Heart left ventricle (tissue), 16 donors: ENCODE results near the gene OSCAR. TPM values are rescaled to one million over a fixed set of nuclear protein-coding genes. Genes with fewer than 3 reads are reported as not detected.

Source experiments
- ATAC-seq, 4 donors: fragments of 200-7000 bp; cut with Tn5 transposase; one replicate each; pipeline ENCODE4 v1.9.1; 2020 to 2022; ENCODE audit warnings: moderate library complexity in 4 of 4, mild to moderate bottlenecking in 3 of 4, moderate number of reproducible peaks in 1 of 4
- DNase-seq, 5 donors: peaks; one replicate each; pipeline ENCODE4 v3.0.0-alpha.2; 2020
- H3K27ac ChIP-seq, 12 donors: fragments of 200-600 bp; sonication (generic) in 4 of 12; one replicate each; pipeline versions ENCODE4 v1.5.0 to v1.8.0; 2016 to 2022; ENCODE audit warnings: mild to moderate bottlenecking in 2 of 12
- H3K27me3 ChIP-seq, 9 donors: fragments of 200-600 bp; sonication (generic) in 2 of 9; one replicate each; pipeline versions ENCODE4 v1.5.1 to v1.8.0; 2016 to 2022; ENCODE audit warnings: mild to moderate bottlenecking in 3 of 9
- H3K36me3 ChIP-seq, 9 donors: fragments of 200-600 bp; sonication (generic) in 2 of 9; one replicate each; pipeline versions ENCODE4 v1.5.0 to v1.8.0; 2018 to 2022; ENCODE audit warnings: mild to moderate bottlenecking in 2 of 9
- H3K4me1 ChIP-seq, 12 donors: fragments of 200-600 bp; sonication (generic) in 4 of 12; one replicate each; pipeline versions ENCODE4 v1.5.0 to v1.8.0; 2016 to 2022; ENCODE audit warnings: mild to moderate bottlenecking in 3 of 12
- H3K4me3 ChIP-seq, 12 donors: fragments of 200-600 bp; sonication (generic) in 4 of 12; one replicate each; pipeline versions ENCODE4 v1.5.0 to v1.8.0; 2017 to 2022; ENCODE audit warnings: mild to moderate bottlenecking in 9 of 12, moderate library complexity in 4 of 12
- H3K9me3 ChIP-seq, 12 donors: fragments of 200-600 bp; sonication (generic) in 4 of 12; one replicate each; pipeline versions ENCODE4 v1.5.0 to v1.8.0; 2016 to 2022; ENCODE audit warnings: mild to moderate bottlenecking in 1 of 12
- POLR2A ChIP-seq, 2 donors: fragments of 450-650 bp; IDR thresholded peaks; one replicate each; pipeline ENCODE4 v1.6.1; 2017; ENCODE audit warnings: antibody characterized with exemption in 2 of 2, mild to moderate bottlenecking in 2 of 2, moderate library complexity in 2 of 2
- WGBS, 4 donors: extraction: QIAGEN DNeasy Blood & Tissue Kit in 2 of 4; methylation state at CpG; one replicate each; pipeline versions ENCODE4 v1.1.5 to v1.1.7; 2013 to 2018; 5-methylcytosine and 5-hydroxymethylcytosine counted together
- intact Hi-C, 10 donors: fragments of 100-400 bp; cut with DNase I; formaldehyde crosslinking; loops; one replicate each; pipeline versions ENCODE4 v1.11.1 to v1.14.2; 2022
- polyA plus RNA-seq, 2 donors: library from polyadenylated mRNA; stranded (reverse); fragments of 200-250 nt; gene quantifications; one replicate each; pipeline ENCODE4 v1.2.3, GENCODE V29; 2013
- total RNA-seq, 9 donors: library from RNA; depleted of rRNA in 2 of 9; stranded (reverse); fragments of >200 nt in 2 of 9; fragmentation: NEBNext Ultra II Directional in 3 of 9; extraction: Animal tissue kit (Norgen Biotek cat#: 25700) in 3 of 9; gene quantifications; one replicate each; pipeline versions ENCODE4 v1.1.0 to v1.2.4, GENCODE V29; 2016 to 2023
- TF ChIP-seq, protein P1 (sequence below), 12 donors: fragments of 200-600 bp; sonication (generic) in 4 of 12; IDR thresholded peaks; one replicate each; pipeline versions ENCODE4 v1.5.0 to v1.8.0; 2018 to 2022; ENCODE audit warnings: antibody characterized with exemption in 12 of 12, mild to moderate bottlenecking in 5 of 12
- donor health status: ischemic (EF 13 %, LVEDD 7.1; RV severe dilation, severe dysfunction).
- donor health status: healthy with polysubstance abuse.
- donor health status: DM: no; HTN: yes; CAD: no.
- donor health status: DM: no; HTN: no; CAD: no.
- donor health status: ischemic (EF 25% LVEDD 6.9; RV normal size, moderate dysfunction).
- donor health status: ischemic (EF 25% LVEDD 5.7; RV mildly dilated, moderate dysfunction).
- donor health status: healthy.
- donor health status: DM: yes; HTN: yes; CAD: no.
- donor health status: ischemic (EF 35%, LVEDD 5.7; RV mildly dilated, moderate dysfunction).
- donor health status: nonischemic (EF 11% LVEDD 7.7; RV severe dilation, severe dysfunction).
- donor health status: DM: yes; HTN: yes; CAD: no.
- donor health status: PGD.
- donor health status: ischemic (EF 29% LVEDD 5.4; RV normal size, mild dysfunction).
- donor health status: nonischemic (EF 23%, LVEDD 6.1; RV moderate dilation, normal function).

OSCAR gene
- total and polyA plus RNA-seq, 11 donors, result 0.35 to 9.8 (median 0.68) TPM; not detected in 1

DNA sequence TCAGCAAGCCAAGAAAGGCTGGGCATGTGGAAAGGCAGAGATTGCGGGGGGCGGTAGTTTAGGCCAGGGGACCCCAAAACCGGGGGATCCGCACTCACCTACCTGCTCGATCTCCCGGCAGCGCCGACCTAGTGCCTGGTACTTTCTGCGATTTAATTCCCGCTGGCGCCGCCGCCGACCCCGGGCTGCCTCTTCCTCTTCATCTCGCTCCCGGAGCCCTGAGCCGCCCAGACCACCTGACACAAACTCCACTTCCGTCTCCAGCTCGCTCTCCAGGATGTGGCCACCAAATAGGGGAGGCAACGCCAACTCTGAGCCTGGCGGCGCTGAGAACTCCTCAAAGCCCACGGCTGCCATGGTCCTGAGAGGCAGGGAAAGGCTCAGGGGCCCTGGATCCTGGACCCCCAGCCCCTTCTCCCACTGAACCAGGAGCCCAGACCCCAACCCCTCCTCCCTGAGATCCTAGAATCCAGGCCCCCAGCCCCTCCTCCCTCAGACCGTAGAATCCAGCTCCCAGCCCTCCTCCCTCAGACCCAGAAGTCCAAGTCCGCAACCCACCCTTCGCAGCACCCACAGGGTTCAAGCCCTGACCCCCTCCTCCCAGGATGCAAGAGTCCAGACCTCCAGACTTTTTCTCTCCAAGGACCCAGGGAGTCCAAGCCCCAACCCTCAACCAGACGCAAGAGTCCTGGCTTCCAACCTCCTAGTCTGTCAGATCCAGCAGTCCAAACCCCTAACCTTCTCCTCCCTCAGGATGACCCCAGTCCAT, 13.9 kb upstream of the OSCAR start:
- Histone ChIP-seq H3K9me3 (no peaks in the 10 kb centered on the region), H3K4me1 (peaks cover 4 to 26% (median 22%) of the 10 kb centered on the region in 12 donors), H3K36me3 (peaks cover 0 to 44% (median 32%) of the 10 kb centered on the region in 9 donors), H3K4me3 (peak overlapping the region; percentile 57 to 99 (median 80)), H3K27ac (peak overlapping the region in 11 of 12 donors; percentile 82 to 95 (median 92)), H3K27me3 (no peaks in the 10 kb centered on the region)
- DNase-seq (peak in 3 of 5 donors; percentile 49 to 56 (median 50)), ATAC-seq (peak; percentile 13 to 62 (median 35))
- no peak for TF ChIP-seq POLR2A (IDR thresholded peaks at IDR 0.05)
- TF ChIP-seq, protein P1, sequence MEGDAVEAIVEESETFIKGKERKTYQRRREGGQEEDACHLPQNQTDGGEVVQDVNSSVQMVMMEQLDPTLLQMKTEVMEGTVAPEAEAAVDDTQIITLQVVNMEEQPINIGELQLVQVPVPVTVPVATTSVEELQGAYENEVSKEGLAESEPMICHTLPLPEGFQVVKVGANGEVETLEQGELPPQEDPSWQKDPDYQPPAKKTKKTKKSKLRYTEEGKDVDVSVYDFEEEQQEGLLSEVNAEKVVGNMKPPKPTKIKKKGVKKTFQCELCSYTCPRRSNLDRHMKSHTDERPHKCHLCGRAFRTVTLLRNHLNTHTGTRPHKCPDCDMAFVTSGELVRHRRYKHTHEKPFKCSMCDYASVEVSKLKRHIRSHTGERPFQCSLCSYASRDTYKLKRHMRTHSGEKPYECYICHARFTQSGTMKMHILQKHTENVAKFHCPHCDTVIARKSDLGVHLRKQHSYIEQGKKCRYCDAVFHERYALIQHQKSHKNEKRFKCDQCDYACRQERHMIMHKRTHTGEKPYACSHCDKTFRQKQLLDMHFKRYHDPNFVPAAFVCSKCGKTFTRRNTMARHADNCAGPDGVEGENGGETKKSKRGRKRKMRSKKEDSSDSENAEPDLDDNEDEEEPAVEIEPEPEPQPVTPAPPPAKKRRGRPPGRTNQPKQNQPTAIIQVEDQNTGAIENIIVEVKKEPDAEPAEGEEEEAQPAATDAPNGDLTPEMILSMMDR (IDR thresholded peaks at IDR 0.05), result no peak
- intact Hi-C loops, result loop anchor here in 3 of 10 donors (1.0 kb wide), 3 partner anchors 11 to 23 kb away; partner anchors contain the start of genes NDUFA3 (in 2 of the 3) and CNOT3 (in 1 of the 3)
- WGBS, 4 donors, result 12 to 42% (median 25%) methylated on average over 13 to 28 of the region's 28 CpGs

DNA sequence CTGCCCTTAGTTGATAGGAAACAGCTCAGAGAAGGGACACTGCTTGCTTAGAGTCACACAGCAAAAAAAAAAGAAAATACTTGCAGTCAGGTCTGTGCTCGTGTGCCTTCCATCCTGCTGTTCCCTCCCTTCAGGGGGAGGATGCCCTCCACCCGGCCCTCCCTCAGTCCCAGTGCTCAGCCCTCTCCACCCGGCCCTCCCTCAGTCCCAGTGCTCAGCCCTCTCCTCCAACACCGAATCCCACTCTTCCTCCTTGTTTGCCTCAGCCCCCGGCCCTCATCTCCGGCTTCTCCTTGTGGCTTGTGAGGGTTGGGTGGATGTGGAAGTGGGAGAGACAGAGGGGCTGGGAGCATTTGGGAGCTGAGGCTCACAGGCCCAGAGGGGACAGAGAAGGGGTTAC, 9.0 kb upstream of the OSCAR start:
- H3K4me1 ChIP-seq, result peaks cover 0 to 11% (median 9%) of the 10 kb centered on the region in 12 donors
- DNase-seq, result peak in 1 of 5 donors; percentile 13
- no peak overlapping the region for H3K27ac ChIP-seq
- H3K4me3 ChIP-seq, result no peak overlapping the region
- 70 to 80% (median 73%) methylated on average over 6 of the region's 6 CpGs for WGBS, 4 donors
- TF ChIP-seq, protein P1 (IDR thresholded peaks at IDR 0.05), result no peak
- TF ChIP-seq POLR2A (IDR thresholded peaks at IDR 0.05), result no peak
- H3K9me3 ChIP-seq, result no peaks in the 10 kb centered on the region
- no peaks in the 10 kb centered on the region for H3K27me3 ChIP-seq
- peaks cover 0 to 76% (median 62%) of the 10 kb centered on the region in 9 donors for H3K36me3 ChIP-seq
- intact Hi-C loops, result loop anchor here in 1 of 10 donors (10.0 kb wide), 1 partner anchor 235 kb away; no protein-coding TSS in a partner anchor
- ATAC-seq, result peak in 1 of 4 donors; percentile 32

DNA sequence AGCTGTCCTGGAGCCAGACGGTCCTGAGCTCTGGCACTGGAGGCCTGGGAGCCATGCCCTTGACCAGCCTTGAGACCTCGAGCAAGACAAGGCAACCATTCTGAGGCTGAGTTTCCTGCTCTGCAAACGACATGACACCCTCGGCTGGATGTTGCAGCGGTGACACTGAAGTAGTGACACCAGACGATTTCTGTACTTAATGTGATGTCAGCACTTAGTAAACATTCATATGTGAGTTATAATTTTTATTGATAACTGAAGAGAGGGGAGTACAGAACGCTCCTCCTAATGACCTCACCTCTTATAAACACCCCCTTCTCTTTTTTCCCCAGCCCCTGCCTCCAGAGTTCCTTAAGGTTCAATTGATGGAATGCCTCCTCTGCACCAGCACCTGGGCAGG, 7.9 kb upstream of the OSCAR start:
- WGBS, 4 donors, result 67 to 73% (median 68%) methylated on average over 6 to 7 of the region's 7 CpGs
- intact Hi-C loops, result loop anchor here in 1 of 10 donors (10.0 kb wide), 1 partner anchor 234 kb away; no protein-coding TSS in a partner anchor
- no peak for ATAC-seq

More for the DNA sequence above, 7.9 kb upstream of the OSCAR start:
- H3K4me3 ChIP-seq, result no peak overlapping the region
- TF ChIP-seq, protein P1 (IDR thresholded peaks at IDR 0.05), result no peak
- no peak for TF ChIP-seq POLR2A (IDR thresholded peaks at IDR 0.05)
- DNase-seq, result no peak
- H3K36me3 ChIP-seq, result peaks cover 0 to 76% (median 62%) of the 10 kb centered on the region in 9 donors
- no peak overlapping the region for H3K27ac ChIP-seq
- H3K27me3 ChIP-seq, result no peaks in the 10 kb centered on the region
- no peaks in the 10 kb centered on the region for H3K9me3 ChIP-seq
- peaks cover 2 to 11% (median 4%) of the 10 kb centered on the region in 12 donors for H3K4me1 ChIP-seq
